Activated naive CD8-positive, alpha-beta T cell treated with anti-CD3 and anti-CD28 coated beads, Interleukin-2, amount 50 U/mL, for 16 hours (primary cell): ENCODE results near the gene RNF8.

Experiments used
- DNase-seq: peaks from one replicate; pipeline ENCODE4 v3.0.0-alpha.2; 2020; ENCODE audit warnings: low read depth, low spot score

Gene RNF8

DNA sequence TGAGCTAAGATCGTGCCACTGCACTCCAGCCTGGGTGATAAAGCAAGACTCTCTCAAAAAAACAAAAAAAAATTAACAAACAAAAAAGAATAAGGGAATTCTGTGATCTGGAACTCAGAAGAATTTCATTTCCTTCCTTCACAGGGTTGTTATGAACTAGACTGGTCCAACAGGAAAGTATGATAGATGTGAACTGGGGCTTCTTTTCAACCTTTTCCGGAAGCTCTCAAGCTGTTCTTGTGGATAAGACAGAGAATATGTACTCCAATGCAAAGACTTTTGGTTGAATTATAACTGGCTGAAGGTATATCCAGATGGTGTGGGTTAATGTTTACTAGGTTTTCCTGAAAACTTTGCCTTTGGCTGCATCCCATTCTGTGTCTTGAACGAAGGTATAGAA is 5.3 kb downstream of the RNF8 start:
- DNase-seq: no peak

DNA sequence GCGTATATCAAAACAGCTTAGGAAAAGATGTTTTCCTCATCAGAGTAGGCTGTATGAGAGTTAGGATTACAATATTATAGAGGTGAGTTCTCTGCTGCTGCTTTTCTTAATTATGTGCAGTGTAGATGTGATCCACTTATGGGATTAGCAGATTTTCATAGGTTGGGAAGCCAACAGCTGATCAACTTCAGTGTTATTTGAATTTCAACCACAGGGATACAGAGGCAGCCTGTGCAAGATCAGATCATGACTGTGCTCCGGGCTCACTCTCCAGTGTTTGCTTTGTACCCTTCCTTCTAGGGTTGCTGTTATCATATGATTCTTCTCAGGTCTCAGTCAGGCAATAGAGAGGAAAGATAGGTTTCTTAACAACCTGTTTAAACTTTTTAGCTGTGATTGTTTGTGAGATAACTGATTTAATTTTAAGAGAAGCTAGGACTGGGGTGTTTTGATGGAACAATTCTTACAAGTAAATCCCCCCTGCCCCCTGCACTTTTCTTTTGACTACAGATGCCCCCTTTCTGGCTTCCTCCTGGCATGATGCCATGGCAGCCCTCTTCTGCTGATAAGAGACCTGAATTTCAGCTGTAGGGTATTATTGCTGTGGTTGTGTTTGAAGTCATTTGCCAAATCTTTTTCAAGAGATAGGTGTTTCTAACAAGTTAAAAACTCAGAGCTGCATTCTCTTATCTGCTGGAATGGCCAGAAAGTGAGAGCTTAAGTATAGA is 8.5 kb downstream of the RNF8 start:
- no peak for DNase-seq

GRCh38 chr6:37365791-37366190 is 12.0 kb downstream of the RNF8 start:
- no peak for DNase-seq

- no peak for DNase-seq
These were observed 13.1 kb downstream of the RNF8 start for GRCh38 chr6:37366910-37367309.

- DNase-seq: no peak
These were observed 15.2 kb downstream of the RNF8 start for GRCh38 chr6:37368961-37369320.

- no peak for DNase-seq
These were observed 15.8 kb downstream of the RNF8 start for GRCh38 chr6:37369321-37370201.

DNA sequence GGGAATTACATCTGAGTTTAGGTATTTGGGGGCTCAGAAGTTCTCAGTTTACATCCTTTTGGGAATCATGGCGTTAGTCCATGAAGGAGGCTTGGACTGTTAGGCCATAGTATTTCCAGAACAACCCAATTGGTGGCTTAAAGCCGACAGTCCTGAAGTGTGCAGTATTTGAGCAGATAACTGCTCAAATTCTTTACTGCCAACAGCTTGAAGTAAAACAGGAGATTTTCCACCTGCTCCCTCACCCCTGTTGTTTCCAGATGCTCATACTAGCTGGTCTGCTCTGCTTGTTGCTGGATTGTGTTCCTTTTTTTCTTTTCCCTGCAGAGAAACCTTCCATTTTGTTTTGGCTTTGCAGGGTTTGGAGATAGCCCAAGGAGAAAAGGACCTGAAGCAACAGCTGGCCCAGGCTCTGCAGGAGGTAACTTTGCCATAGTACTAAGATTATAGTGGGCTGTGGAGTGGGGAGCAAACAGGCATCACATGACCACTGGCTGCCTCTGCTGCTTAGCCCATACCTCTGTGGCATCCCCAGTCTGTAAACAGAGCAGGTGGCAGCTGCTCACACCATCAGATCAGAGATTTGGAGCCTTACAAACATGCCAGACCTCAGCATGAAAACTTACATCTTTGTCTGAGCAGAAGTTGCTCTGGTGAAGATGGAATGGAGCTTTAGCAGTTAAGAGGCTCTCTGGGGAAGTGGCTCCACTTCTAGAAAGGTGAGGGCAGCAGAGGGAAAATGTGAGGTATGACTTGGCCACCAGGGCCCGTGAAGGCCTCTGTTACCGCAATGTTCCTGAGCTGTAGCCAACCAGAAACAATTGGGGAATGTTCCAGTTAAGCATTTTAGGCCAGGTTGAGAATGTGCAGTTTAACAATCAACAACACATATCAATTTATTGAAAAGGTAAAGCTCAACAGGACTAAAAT is 17.6 kb downstream of the RNF8 start:
- DNase-seq: no peak

DNA sequence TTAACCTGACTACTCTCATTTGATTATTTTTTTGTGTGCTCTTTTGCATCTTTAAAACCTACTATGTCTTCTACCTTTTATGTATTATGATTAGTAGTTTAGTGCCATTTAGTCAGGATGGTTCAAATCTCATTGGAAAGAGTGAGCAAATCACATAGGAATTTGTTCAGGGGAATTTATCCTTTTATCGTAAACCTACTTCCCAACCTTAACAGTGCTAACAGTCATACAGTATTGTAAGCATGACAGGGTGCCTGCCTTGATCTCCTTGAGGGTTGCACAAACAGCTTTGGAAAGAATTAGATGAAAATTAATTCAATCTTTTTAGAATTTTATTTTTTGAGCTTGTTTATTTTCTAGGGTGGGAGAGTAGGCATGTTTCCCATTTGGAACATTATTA is 18.3 kb downstream of the RNF8 start:
- no peak for DNase-seq

- DNase-seq: no peak
These were observed 20.2 kb downstream of the RNF8 start for GRCh38 chr6:37373822-37374471.

DNA sequence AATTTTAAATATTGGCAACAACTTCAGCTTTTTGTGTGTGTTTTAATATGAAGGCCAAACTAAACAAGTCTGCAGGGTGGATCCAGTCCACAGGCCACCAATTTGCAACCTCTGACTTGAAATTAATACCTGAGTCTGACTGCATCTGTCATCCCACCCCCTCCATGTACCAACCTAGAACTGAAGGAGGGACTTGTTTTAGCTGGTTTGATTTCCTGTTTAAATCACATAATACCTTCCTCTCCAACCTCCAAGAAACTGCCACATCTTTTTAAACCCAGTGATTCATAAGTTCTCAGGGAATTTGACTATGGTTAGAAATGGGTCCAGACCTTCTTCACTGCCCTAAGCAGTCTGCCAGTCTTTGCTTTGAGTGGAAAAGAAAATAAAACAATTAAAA is 21.6 kb downstream of the RNF8 start:
- no peak for DNase-seq

DNA sequence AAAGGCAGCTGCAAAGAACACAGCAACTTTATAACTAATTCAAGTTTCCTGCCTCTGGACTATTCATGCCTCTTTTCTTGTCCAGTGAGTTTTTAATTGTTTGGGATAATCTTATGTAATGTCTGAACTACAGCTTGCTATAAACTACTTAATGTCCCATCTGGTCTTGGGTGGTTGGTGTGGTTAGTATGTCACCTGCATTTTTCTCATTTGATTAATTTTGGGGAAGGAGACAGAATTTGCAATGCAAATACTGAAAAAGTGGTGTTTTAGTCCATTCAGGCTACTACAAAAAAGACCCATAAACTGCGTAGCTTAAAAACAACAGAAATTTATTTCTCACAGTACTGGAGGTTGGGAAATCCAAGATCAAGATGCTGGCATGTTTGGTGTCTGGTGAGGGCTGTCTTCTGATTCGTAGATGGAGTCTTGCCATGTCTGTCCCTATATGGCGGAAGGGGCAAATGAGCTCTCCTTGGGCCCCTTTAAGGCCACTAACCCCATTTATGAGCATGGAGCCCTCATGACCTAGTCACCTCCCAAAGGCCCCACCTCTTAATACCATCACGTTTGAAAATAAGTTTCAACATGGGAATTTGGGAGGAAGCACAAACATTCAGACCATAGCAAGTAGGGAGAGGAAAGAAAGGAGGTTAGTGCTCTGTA is 22.4 kb downstream of the RNF8 start:
- DNase-seq: no peak

DNA sequence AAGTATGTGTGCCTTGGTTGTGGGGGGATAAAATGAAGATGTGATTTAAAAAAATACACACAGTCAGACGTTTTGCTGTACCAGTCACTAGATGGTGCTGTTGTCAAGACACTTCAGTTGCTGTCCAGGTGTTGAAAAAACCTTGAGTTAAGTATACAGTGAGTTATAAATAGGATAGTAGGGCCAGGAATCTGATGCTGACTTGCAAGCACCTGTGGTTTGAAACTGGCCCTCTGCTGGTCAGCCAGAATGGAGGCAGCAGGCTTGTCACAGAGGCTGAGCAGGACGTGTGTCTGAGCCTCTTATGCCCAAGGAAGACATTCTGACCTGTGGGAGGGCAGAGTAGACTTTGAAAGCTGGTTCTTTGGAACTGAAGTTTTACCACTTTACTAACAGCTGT is 27.8 kb downstream of the RNF8 start:
- no peak for DNase-seq

DNA sequence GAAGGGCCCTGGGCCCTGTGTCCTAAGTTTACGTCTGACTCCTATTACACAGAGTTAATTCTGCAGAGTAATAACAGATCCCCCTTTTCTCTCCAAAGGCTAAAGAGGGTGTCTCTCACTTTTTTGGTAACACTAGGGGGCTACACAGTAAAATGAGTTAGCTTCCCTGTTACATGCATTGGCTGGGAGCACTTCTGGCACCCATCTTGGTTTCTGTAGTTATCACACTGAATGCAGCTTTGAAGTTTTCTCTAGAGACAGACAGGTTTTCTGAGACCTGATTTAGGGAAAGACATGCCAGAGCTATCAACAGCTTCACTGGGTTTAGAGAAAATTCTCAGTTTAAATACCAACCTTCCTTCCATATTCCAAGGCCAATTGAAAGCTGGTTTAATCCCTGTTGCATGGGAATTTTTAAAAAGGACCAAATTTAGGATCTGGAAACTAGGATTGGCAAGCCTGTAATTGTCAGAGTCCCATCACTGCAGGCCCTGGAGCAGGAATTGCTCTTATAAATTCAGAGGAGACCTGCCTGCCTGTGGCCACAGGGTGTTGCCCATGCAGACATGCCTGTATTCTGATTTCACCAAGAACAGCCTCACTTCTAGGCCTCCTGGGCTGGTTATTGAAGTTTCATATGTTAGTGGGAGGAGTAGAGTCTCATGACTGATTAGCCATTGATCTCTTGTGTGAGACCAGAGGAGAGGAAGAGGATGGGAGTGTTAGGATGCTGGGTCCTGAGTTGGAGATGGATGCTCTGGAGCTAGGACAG is 29.4 kb downstream of the RNF8 start:
- no peak for DNase-seq

- DNase-seq: no peak
These were observed 34.8 kb downstream of the RNF8 start for GRCh38 chr6:37388578-37388977.

DNA sequence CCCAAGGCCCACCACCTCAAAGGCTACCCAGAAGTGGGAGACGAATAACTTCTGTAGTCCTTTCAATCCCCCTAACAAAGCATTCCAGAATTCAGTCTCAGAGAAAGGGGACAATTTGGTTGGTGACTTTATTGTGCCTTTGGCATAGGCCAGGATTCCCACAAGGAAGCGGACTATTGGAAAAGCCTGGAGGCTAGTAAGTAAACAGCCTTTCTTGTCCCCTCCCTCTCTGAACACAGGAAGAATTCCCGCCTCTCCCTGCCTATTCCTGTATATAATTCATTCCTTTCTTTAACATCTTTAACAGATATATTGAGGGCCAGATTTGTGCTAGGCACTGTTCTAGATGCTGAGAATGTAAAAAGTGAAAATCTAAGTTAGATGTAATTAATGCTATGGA is 36.1 kb downstream of the RNF8 start:
- no peak for DNase-seq

DNA sequence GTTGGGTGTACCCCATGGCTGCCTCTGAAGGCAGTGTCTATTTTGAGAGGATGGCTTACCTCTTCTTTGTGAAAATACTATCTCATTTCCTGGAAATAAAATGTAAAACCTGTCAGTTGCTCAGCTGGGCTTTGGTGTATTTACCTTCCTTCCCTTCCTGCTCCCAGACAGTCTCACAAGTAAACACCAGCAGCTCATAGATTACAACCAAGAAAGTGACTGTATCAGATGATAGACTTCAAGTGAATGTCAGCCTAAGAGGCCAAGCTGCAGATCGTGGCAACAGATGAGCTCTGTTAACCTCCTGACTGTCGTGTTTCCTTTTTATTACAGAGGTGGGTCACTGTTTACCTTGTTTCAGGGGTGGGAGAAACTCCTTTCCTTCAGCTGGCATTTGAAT is 37.3 kb downstream of the RNF8 start:
- no peak for DNase-seq

DNA sequence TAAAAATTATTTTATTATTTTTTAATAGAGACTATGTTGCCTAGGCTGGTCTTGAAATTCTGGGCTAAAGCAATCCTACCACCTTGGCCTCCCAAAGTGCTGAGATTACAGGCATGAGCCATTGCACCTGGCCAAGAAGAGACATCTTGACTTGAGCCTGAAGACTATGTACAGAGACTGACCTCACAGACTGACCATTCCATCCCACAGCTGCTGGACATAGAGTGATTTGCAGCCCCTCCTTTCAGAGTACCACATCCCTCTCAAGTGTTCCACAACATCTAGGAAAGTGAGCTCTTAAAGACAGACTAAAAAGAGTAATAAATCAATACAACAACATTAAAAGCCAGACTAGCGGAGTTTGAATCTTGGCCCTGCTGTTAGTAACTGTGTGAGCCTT is 39.0 kb downstream of the RNF8 start:
- DNase-seq: no peak

GRCh38 chr6:37393381-37393929 is 39.7 kb downstream of the RNF8 start:
- DNase-seq: no peak

- DNase-seq: no peak
These were observed 42.9 kb downstream of the RNF8 start for GRCh38 chr6:37396571-37397180.

- DNase-seq: no peak
These were observed 45.3 kb downstream of the RNF8 start for GRCh38 chr6:37399131-37399530.
